Uterus (tissue), 4 donors: Measurements from ENCODE around the gene ATP5F1D. TPM values are rescaled to one million over a fixed set of nuclear protein-coding genes. Genes with fewer than 3 reads are reported as not detected.

ENCODE experiments used
- DNase-seq, 2 donors: peaks; one replicate each; pipeline ENCODE4 v3.0.0-alpha.2; 2019 to 2020
- H3K27ac ChIP-seq, 2 donors: fragments of 200-600 bp; sonication (generic); 1 replicate in 1 of 2; 2 replicates in 1 of 2; pipeline ENCODE4 v1.5.1; 2016 to 2018
- H3K27me3 ChIP-seq, 2 donors: fragments of 200-600 bp; sonication (generic); one replicate each; pipeline ENCODE4 v1.5.1; 2018 to 2019; ENCODE audit warnings: control low read depth in 1 of 2
- H3K36me3 ChIP-seq, 2 donors: fragments of 200-600 bp; sonication (generic); one replicate each; pipeline ENCODE4 v1.5.1; 2019; ENCODE audit warnings: control low read depth in 1 of 2
- H3K4me1 ChIP-seq, 2 donors: fragments of 200-600 bp; sonication (generic); one replicate each; pipeline ENCODE4 v1.5.1; 2018 to 2019; ENCODE audit warnings: control low read depth in 1 of 2
- H3K4me3 ChIP-seq, 2 donors: fragments of 200-600 bp; sonication (generic); 1 replicate in 1 of 2; 2 replicates in 1 of 2; pipeline ENCODE4 v1.5.1; 2018 to 2019; ENCODE audit warnings: mild to moderate bottlenecking in 1 of 2
- H3K9me3 ChIP-seq, 2 donors: fragments of 200-600 bp; sonication (generic); one replicate each; pipeline ENCODE4 v1.5.1; 2019; ENCODE audit warnings: control low read depth in 1 of 2
- CTCF ChIP-seq, 4 experiments: fragments of 200-600 bp in 2 of 4; fragments of 450-650 bp in 2 of 4; sonication (generic) in 2 of 4; IDR thresholded peaks; one replicate each; pipeline ENCODE4 v1.5.1; 2016 to 2019; ENCODE audit warnings: antibody characterized with exemption in 4 of 4, mild to moderate bottlenecking in 2 of 4, moderate library complexity in 1 of 4
- POLR2A ChIP-seq, 2 donors: fragments of 450-650 bp; IDR thresholded peaks; one replicate each; pipeline ENCODE4 v1.6.1; 2016; ENCODE audit warnings: antibody characterized with exemption in 2 of 2, mild to moderate bottlenecking in 1 of 2, moderate library complexity in 1 of 2
- intact Hi-C: fragments of 100-400 bp; cut with DNase I; formaldehyde crosslinking; loops from one replicate; pipeline ENCODE4 v1.15.1; 2023; ENCODE audit warnings: low total_unique reads
- total RNA-seq, 4 donors: library from RNA; depleted of rRNA in 3 of 4; stranded (reverse); fragments of >200 nt in 3 of 4; gene quantifications; one replicate each; pipeline versions ENCODE4 v1.1.0 to v1.2.4, GENCODE V29; 2014 to 2023
- donor health status: DM: yes; HTN: yes; CAD: no.

ATP5F1D gene
- total RNA-seq, 4 donors from 2014 or later = 4.7 to 164 (median 68.9) TPM

- DNase-seq = no peak
- H3K27ac ChIP-seq = no peak overlapping the region
- peaks cover 0 to 16% of the 10 kb centered on the region in 2 donors for H3K4me1 ChIP-seq
- H3K27me3 ChIP-seq = peaks cover 0 to 8% of the 10 kb centered on the region in 2 donors
- TF ChIP-seq CTCF (IDR thresholded peaks at IDR 0.05) (no peak), POLR2A (IDR thresholded peaks at IDR 0.05) (no peak)
- no peaks in the 10 kb centered on the region for H3K36me3 ChIP-seq
- no peaks in the 10 kb centered on the region for H3K9me3 ChIP-seq
- intact Hi-C loops = no loop called here
- no peak overlapping the region for H3K4me3 ChIP-seq
These were observed 5.7 kb upstream of the ATP5F1D start for GRCh38 chr19:1235625-1236538.

DNA sequence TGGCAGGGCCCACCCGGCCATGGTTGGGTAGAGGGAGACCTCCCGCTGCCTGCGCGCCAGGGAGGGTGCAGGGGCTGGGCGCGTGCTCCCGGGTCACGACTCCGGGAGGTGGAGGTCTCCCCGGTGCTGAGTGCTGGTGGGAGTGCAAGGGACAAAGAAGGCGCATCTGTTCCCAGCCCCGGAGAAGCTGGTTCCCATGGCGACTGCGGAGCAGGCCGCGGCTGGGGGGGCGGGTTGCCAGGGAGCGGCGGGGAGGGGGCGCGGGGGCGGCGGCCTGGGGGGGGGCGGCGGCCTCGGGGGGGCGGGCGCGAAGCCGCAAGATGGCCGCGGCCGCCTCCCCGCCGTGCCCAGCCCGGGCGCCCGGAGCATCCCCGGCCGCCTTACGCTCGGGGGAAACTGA is 5.0 kb upstream of the ATP5F1D start:
- no peaks in the 10 kb centered on the region for H3K36me3 ChIP-seq
- H3K4me3 ChIP-seq = peak overlapping the region in 1 of 2 donors; percentile 49
- DNase-seq = no peak
- TF ChIP-seq POLR2A (IDR thresholded peaks at IDR 0.05) (no peak), CTCF (IDR thresholded peaks at IDR 0.05) (no peak)
- peaks cover 0 to 8% of the 10 kb centered on the region in 2 donors for H3K27me3 ChIP-seq
- no peak overlapping the region for H3K27ac ChIP-seq
- intact Hi-C loops = no loop called here
- H3K4me1 ChIP-seq = peaks cover 0 to 16% of the 10 kb centered on the region in 2 donors
- H3K9me3 ChIP-seq = no peaks in the 10 kb centered on the region

DNA sequence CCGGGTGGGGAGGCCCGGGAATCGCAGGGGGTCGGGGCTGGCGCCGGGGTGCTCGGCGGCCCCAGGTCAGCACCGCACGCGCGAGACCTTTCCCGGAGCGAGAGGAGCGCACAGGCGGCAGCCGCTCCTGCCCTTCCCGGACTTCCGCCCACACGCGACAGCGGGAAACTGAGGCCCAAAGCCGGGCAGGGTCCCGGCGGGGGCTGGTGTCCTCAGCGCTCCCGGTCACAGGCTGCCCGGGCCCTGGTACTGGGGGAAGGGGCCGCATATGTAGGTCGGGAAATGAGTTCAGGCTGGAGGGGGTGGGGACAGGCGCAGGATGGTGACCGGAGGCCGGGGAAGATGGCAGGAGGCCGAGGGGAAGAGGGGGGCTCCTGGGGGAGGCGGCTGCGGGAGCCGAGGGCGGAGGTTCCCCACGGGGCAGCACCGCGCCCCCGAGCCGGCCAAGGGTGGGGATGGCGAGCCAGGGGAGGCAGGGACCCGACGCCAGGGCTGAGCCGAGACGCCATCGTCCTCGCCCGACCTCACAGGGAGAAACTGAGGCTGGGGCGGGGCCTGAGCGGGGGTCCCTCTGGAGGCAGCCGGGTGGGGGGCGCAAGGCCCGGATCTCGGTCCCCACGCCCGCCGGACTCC is 4.4 kb upstream of the ATP5F1D start:
- peak overlapping the region in 1 of 2 donors; percentile 97 for H3K27ac ChIP-seq
- peak in 1 of 2 donors; percentile 61 for DNase-seq
- no peaks in the 10 kb centered on the region for H3K36me3 ChIP-seq
- H3K9me3 ChIP-seq = no peaks in the 10 kb centered on the region
- H3K4me1 ChIP-seq = peaks cover 0 to 17% of the 10 kb centered on the region in 2 donors
- intact Hi-C loops = no loop called here
- TF ChIP-seq CTCF (IDR thresholded peaks at IDR 0.05) (no peak), POLR2A (IDR thresholded peaks at IDR 0.05) (no peak)
- H3K27me3 ChIP-seq = peaks cover 0 to 8% of the 10 kb centered on the region in 2 donors
- H3K4me3 ChIP-seq = peak overlapping the region; percentile 39 to 49

- intact Hi-C loops = no loop called here
- no peak for TF ChIP-seq CTCF (IDR thresholded peaks at IDR 0.05)
- no peak for TF ChIP-seq POLR2A (IDR thresholded peaks at IDR 0.05)
- Histone ChIP-seq H3K9me3 (no peaks in the 10 kb centered on the region), H3K27ac (peak within 1 kb of the TSS; percentile 93 to 97), H3K36me3 (no peaks in the 10 kb centered on the region), H3K27me3 (peaks cover 0 to 8% of the 10 kb centered on the region in 2 donors), H3K4me1 (peaks cover 0 to 21% of the 10 kb centered on the region in 2 donors), H3K4me3 (peak within 1 kb of the TSS; percentile 39 to 49)
- DNase-seq = peak; percentile 44 to 58
These were observed 3.7 kb upstream of the ATP5F1D start, which contains the start of gene CBARP for GRCh38 chr19:1237754-1238368. TSS of gene CBARP (minus strand) at chr19:1238005. CDS start at chr19:1236100, 1,905 bp downstream.
